ENCODE measurements around the gene NFU1. TPM values are rescaled to one million over a fixed set of nuclear protein-coding genes. Genes with fewer than 3 reads are reported as not detected.

The NFU1 gene
- total RNA-seq, 2 donors from 2014 or later, result 58.4 to 62.0 TPM

DNA sequence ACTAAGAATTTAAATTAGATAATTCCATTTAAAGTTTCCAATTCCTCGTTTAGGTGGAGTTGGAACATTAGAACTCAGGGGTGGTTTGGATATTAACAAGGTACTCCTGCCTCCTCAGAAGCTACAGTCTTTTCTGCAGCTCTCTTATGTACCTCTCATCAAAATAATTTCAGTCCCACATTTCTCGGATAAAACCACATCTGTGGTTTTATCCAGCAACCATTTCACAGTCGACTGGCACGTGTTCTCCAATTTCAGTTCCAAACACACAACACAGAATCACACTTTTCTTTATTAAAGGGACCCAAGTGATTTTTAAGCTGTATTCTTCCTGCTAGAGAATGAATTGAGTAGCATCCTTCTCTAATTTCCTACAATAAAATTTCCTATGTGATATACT, 22.7 kb upstream of the NFU1 start:
- H3K4me3 ChIP-seq, result no peak overlapping the region
- no peaks in the 10 kb centered on the region for H3K4me1 ChIP-seq
- H3K27me3 ChIP-seq, result no peaks in the 10 kb centered on the region
- intact Hi-C loops (cut with DNase I), result no loop called here
- TF ChIP-seq, protein P1, sequence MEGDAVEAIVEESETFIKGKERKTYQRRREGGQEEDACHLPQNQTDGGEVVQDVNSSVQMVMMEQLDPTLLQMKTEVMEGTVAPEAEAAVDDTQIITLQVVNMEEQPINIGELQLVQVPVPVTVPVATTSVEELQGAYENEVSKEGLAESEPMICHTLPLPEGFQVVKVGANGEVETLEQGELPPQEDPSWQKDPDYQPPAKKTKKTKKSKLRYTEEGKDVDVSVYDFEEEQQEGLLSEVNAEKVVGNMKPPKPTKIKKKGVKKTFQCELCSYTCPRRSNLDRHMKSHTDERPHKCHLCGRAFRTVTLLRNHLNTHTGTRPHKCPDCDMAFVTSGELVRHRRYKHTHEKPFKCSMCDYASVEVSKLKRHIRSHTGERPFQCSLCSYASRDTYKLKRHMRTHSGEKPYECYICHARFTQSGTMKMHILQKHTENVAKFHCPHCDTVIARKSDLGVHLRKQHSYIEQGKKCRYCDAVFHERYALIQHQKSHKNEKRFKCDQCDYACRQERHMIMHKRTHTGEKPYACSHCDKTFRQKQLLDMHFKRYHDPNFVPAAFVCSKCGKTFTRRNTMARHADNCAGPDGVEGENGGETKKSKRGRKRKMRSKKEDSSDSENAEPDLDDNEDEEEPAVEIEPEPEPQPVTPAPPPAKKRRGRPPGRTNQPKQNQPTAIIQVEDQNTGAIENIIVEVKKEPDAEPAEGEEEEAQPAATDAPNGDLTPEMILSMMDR (IDR thresholded peaks at IDR 0.05), result no peak
- H3K9me3 ChIP-seq, result no peaks in the 10 kb centered on the region
- H3K36me3 ChIP-seq, result no peaks in the 10 kb centered on the region
- no peak overlapping the region for H3K9ac ChIP-seq (ENCODE audit: low read depth in 2 of 2, low read length in 2 of 2)
- no peak overlapping the region for H3K27ac ChIP-seq
- no peak for DNase-seq

DNA sequence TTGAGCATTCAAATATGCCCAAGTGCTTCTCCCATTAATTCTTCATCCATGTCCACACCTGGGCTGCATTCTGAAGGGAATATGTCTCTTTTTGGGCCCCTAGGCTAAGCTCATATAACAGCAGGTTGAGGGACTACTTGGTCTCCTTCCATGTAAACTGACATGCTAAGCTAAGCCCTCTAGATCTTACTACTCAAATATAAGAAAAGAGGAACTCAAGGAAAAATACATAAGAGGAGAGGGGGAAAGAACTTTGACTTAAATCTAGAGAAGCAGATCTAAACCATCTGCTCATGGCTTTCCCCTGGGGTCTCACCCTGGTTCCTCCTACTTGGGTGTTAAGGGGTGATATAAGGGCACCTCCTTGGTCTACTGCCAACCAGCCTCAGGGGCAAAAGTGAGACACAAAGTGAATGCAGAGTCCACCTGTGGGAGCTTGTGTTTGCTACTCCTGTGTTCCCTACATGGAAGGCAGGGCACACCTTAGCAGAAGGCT, 19.8 kb upstream of the NFU1 start:
- DNase-seq, result no peak
- Histone ChIP-seq H3K9ac (ENCODE audit: low read depth in 2 of 2, low read length in 2 of 2) (no peak overlapping the region), H3K4me1 (no peaks in the 10 kb centered on the region), H3K9me3 (no peaks in the 10 kb centered on the region), H3K27ac (no peak overlapping the region), H3K27me3 (no peaks in the 10 kb centered on the region), H3K4me3 (no peak overlapping the region), H3K36me3 (no peaks in the 10 kb centered on the region)
- intact Hi-C loops (cut with DNase I), result no loop called here
- TF ChIP-seq, protein P1 (IDR thresholded peaks at IDR 0.05), result no peak

DNA sequence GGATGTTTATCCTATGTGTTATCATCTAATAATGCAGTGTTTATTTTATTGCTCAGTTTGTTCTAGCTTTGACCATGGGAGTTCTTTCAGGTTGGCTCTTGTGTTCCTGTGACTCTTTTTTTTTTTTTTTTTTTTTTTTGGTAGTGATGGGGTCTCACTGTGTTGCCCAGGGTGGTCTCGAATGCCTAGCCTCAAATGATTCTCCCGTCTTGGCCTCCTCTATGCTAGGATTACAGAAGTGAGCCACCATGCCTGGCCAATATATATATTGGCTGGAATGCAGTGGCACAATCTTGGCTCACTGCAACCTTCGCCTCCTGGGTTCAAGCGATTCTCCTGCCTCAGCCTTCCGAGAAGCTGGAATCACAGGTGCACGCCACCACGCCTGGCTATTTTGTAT, 18.9 kb upstream of the NFU1 start:
- intact Hi-C loops (cut with DNase I), result no loop called here
- no peak overlapping the region for H3K27ac ChIP-seq

DNA sequence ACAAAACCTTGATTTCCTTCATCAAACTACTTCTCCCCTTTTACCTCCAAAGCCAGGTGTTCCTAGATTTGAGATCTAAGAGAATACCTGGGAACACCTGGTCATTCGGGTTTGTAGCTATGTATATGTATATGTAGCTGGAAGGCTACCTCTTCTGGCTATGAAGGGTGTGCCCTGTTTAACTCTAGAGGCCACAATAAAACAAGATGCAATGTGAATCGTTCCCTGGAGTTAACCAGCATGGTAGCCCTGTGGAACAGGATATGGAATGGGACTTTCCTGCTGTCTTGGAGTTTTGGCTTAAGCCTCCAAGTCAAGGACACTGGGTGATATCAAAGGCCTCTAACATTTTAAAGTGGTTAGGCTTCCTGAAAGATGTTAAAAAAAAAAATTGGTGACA, 17.7 kb upstream of the NFU1 start:
- no peaks in the 10 kb centered on the region for H3K27me3 ChIP-seq
- no peak for DNase-seq
- H3K4me3 ChIP-seq, result no peak overlapping the region
- H3K9me3 ChIP-seq, result no peaks in the 10 kb centered on the region
- H3K4me1 ChIP-seq, result no peaks in the 10 kb centered on the region
- intact Hi-C loops (cut with DNase I), result no loop called here
- no peak overlapping the region for H3K27ac ChIP-seq
- TF ChIP-seq, protein P1 (IDR thresholded peaks at IDR 0.05), result no peak
- H3K36me3 ChIP-seq, result no peaks in the 10 kb centered on the region
- H3K9ac ChIP-seq (ENCODE audit: low read depth in 2 of 2, low read length in 2 of 2), result no peak overlapping the region

More for the DNA sequence above, 18.9 kb upstream of the NFU1 start:
- H3K9ac ChIP-seq (ENCODE audit: low read depth in 2 of 2, low read length in 2 of 2), result no peak overlapping the region
- TF ChIP-seq, protein P1 (IDR thresholded peaks at IDR 0.05), result no peak
- no peak for DNase-seq
- H3K36me3 ChIP-seq, result no peaks in the 10 kb centered on the region
- no peaks in the 10 kb centered on the region for H3K9me3 ChIP-seq
- H3K4me1 ChIP-seq, result no peaks in the 10 kb centered on the region
- no peak overlapping the region for H3K4me3 ChIP-seq
- H3K27me3 ChIP-seq, result no peaks in the 10 kb centered on the region

DNA sequence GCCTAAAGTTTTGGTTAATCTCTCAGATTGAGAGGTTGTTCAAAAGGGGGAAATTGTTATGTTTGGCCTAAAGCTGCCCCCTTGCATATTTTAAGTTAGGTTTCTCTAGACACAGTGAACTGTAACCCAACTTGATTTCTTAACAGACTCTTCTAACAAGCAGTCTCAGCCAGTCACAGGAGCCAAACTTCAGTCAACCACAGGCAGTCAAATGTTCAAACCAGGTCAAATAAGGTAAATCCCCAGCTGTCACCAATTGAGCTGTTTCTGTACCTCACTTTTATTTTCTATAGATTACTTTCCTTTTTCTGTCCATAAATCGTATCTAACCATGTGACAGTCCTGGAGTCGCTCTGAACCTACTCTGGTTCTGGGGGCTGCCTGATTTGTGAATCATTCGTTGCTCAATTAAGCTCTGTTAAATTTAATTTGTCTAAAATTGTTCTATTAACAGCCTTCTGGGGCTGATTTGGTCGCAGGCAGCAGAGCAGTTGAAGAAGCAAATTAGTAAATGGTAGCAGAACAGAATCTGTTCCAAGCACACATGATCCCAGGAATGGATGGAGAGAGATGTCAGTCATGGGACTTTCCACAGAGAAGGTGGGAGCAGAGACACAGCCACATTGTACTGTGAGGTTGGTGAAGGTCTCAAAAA, 16.4 kb upstream of the NFU1 start:
- intact Hi-C loops (cut with DNase I), result no loop called here
- no peak overlapping the region for H3K27ac ChIP-seq
- H3K9me3 ChIP-seq, result no peaks in the 10 kb centered on the region
- no peaks in the 10 kb centered on the region for H3K36me3 ChIP-seq
- TF ChIP-seq, protein P1 (IDR thresholded peaks at IDR 0.05), result no peak
- no peak for DNase-seq
- H3K27me3 ChIP-seq, result no peaks in the 10 kb centered on the region
- H3K4me1 ChIP-seq, result no peaks in the 10 kb centered on the region
- H3K9ac ChIP-seq (ENCODE audit: low read depth in 2 of 2, low read length in 2 of 2), result no peak overlapping the region
- no peak overlapping the region for H3K4me3 ChIP-seq
